ENCODE results near the gene SEMA6A. TPM values are rescaled to one million over a fixed set of nuclear protein-coding genes. Genes with fewer than 3 reads are reported as not detected.

Gene SEMA6A
- total and polyA plus RNA-seq, 9 of the 15 experiments (the other 6 are each of a cell fraction or from before 2014, with no cell fraction given) = 0.04 to 0.42 (median 0.18) TPM; not detected in 5

- DNase-seq (ENCODE audit: extremely low read depth in 1 of 4, low spot score in 3 of 4) (peak; percentile 48 to 83 (median 78)), FAIRE-seq (no peak), ATAC-seq (peak; percentile 93)
- no TSS peak for BruUV-seq (replicated peaks)
- Histone ChIP-seq H3K9me3 (replicated peaks; ENCODE audit: control insufficient read depth, insufficient read depth, low read depth, low read length) (no peaks in the 10 kb centered on the region), H3K27me3 (ENCODE audit: control insufficient read depth in 2 of 2, insufficient read depth in 2 of 2, low read length in 2 of 2) (peaks cover 4 to 23% of the 10 kb centered on the region in 2 experiments; a peak in 3 of 5 replicates), H3K27ac (ENCODE audit: extremely low read depth, low read depth, low read length) (no peak overlapping the region), H3K4me1 (replicated peaks in 1 of 2; ENCODE audit: control insufficient read depth in 2 of 2, insufficient read depth in 2 of 2, low read length in 2 of 2) (peaks cover 0 to 14% of the 10 kb centered on the region in 2 experiments; a peak in 2 of 5 replicates), H3K79me2 (ENCODE audit: control insufficient read depth, insufficient read depth, low read length) (no peaks in the 10 kb centered on the region), H3K9me1 (ENCODE audit: control insufficient read depth, insufficient read depth, low read length) (no peaks in the 10 kb centered on the region), H3K4me3 (no peak overlapping the region), H2AFZ (ENCODE audit: low read depth, low read length) (no peak overlapping the region), H3K4me2 (ENCODE audit: insufficient read depth, low read length) (no peak overlapping the region), H4K20me1 (replicated peaks; ENCODE audit: control insufficient read depth, insufficient read depth, low read length) (no peaks in the 10 kb centered on the region), H3K36me3 (ENCODE audit: control insufficient read depth, insufficient read depth, low read length) (no peaks in the 10 kb centered on the region), H3K9ac (ENCODE audit: insufficient read depth in 1 of 2, low read depth in 2 of 2, low read length in 2 of 2) (no peak overlapping the region)
- TF ChIP-seq SMC3 (conservative IDR thresholded peaks at IDR 0.05; ENCODE audit: insufficient read depth, low read depth, low read length) (0 out of 2 replicates have a peak, but pooled peaks have one; percentile 29), HDAC2 (IDR thresholded peaks at IDR 0.05) (no peak), CTCF (IDR thresholded peaks at IDR 0.05 in 2 of 3, conservative IDR thresholded peaks at IDR 0.05 in 1 of 3; ENCODE audit: insufficient read depth in 2 of 3, low read depth in 1 of 3, low read length in 3 of 3) (peak; percentile 59 to 67 (median 61)), RAD21 (CRISPR knock-in tag; conservative IDR thresholded peaks at IDR 0.05 in 1 of 2, IDR thresholded peaks at IDR 0.05 in 1 of 2) (peak in 1 of 2 experiments; percentile 47; a peak in 2 of 4 replicates), CXXC5 (CRISPR knock-in tag; IDR thresholded peaks at IDR 0.05) (no peak)
- in situ Hi-C loops (cut with MboI) = no loop called here
- POLR2A ChIA-PET = interaction anchor here (0.6 kb wide), 2 partner anchors 16 to 45 kb away, joined by 3 read pairs; no protein-coding TSS in a partner anchor
- CTCF ChIA-PET (ENCODE audit: low intra/inter-chr PET ratio) = no interaction called here
- 15% methylated on average over 28 of the region's 44 CpGs for WGBS (ENCODE audit: insufficient coverage, low coverage, missing lambda C conversion rate)
- intact Hi-C loops (cut with micrococcal nuclease) = loop anchor here (5.0 kb wide), 1 partner anchor 371 kb away; no protein-coding TSS in a partner anchor
Measured at GRCh38 chr5:116576053-116576713, 1.6 kb upstream of the SEMA6A start.

Measured in K562 (cell line).